ENCODE results near the gene CCDC188. TPM values are rescaled to one million over a fixed set of nuclear protein-coding genes. Genes with fewer than 3 reads are reported as not detected.

CCDC188 gene
- total RNA-seq, 1 experiment from 2014 or later, result not detected

DNA sequence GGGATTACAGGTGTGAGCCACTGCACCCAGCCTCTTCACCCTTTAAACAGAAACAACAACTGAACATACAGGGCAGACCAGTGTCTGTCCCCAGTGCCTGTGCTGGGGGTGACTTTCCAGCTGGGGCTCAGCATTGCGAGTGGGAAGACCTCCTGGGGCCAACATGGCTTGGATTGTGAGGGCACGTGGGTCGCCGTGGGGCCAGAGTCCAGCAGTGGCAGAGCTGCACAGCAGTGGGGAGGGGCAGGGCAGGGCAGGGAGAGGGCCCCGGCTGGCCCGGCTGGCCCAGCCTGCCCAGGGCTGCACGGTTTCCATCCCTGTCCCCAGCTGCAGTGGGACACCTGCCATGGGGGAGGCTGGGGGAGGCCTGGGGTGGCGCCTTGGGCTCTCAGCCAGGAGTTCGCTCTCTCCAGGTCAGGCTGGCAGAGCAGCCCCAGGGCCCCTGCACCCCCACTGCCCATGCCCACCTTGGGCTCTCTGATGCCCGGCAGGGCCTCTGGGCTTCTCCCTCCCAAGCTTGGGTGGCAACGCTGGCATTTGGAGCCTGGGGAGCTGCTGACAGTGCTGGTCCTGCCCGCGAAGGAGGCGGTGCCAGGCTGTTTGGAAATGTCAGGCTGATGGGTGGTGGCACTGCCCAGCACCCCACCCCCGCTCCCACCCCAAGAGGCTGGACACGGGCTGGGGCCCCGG is 30.5 kb upstream of the CCDC188 start:
- no peaks in the 10 kb centered on the region for H4K20me1 ChIP-seq (ENCODE audit: insufficient read depth, low read depth, low read length)
- no peak for DNase-seq
- H3K4me2 ChIP-seq (ENCODE audit: low read depth, low read length, poor library complexity, severe bottlenecking), result no peak overlapping the region

DNA sequence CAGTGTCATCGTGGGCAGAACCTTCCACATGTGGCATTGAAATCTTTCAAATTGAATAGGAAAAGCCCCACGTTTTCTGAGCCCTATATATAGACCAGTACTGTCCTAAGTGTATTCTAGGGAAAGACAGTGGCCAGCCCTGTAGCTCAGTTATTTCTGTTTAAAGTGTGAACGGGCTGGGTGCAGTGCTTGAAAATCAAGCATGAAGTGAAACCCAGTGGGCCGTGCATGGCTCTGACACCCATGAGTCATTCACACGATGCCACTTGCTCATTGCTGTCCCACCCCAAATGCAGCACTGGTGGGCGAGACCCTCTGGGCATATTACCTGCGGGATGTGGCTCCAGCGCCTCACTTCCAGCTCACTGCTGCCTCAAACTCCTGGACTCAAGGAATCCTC is 29.8 kb upstream of the CCDC188 start:
- Histone ChIP-seq H3K36me3 (ENCODE audit: insufficient read depth, low read length) (no peaks in the 10 kb centered on the region), H3K79me2 (ENCODE audit: low read length) (no peaks in the 10 kb centered on the region), H2AFZ (ENCODE audit: low read length) (no peak overlapping the region), H3K27ac (ENCODE audit: low read length) (no peak overlapping the region), H3K9ac (ENCODE audit: low read length) (no peak overlapping the region), H3K27me3 (ENCODE audit: low read length) (no peaks in the 10 kb centered on the region), H3K4me1 (ENCODE audit: low read length) (peaks cover 9% of the 10 kb centered on the region), H3K9me2 (replicated peaks; ENCODE audit: insufficient read depth, low read length) (no peaks in the 10 kb centered on the region), H3K9me3 (ENCODE audit: low read length) (no peaks in the 10 kb centered on the region), H4K20me1 (ENCODE audit: insufficient read depth, low read depth, low read length) (no peaks in the 10 kb centered on the region), H3K4me3 (ENCODE audit: low read length) (no peak overlapping the region), H3K4me2 (ENCODE audit: low read depth, low read length, poor library complexity, severe bottlenecking) (no peak overlapping the region)
- DNase-seq, result no peak

More for the DNA sequence above, 30.5 kb upstream of the CCDC188 start:
- Histone ChIP-seq H3K79me2 (ENCODE audit: low read length) (no peaks in the 10 kb centered on the region), H3K9me2 (replicated peaks; ENCODE audit: insufficient read depth, low read length) (no peaks in the 10 kb centered on the region), H3K36me3 (ENCODE audit: insufficient read depth, low read length) (no peaks in the 10 kb centered on the region), H3K9ac (ENCODE audit: low read length) (no peak overlapping the region), H3K4me1 (ENCODE audit: low read length) (peaks cover 9% of the 10 kb centered on the region), H3K27ac (ENCODE audit: low read length) (no peak overlapping the region), H3K27me3 (ENCODE audit: low read length) (no peaks in the 10 kb centered on the region), H3K4me3 (ENCODE audit: low read length) (no peak overlapping the region), H3K9me3 (ENCODE audit: low read length) (no peaks in the 10 kb centered on the region), H2AFZ (ENCODE audit: low read length) (no peak overlapping the region)

DNA sequence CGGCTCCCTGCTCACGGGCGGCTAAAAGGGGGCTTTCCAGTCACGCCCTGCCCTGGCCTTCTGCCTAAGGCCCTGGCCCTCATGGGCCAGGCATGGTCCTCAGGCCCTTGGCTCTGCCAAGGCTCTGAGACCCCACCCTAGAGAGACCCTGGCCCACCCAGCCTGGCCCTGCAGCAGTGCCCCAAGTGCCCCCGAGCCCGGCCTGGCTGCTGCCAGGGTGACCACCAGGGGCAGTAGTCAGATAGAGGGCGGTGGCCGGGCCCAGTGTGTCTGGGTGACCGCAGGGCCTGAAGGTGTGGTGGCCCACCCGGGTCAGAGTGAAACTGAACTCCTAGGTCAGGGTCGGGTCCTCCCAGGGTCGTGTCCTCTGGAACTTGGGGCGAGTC is 29.4 kb upstream of the CCDC188 start:
- DNase-seq, result no peak
- H3K9ac ChIP-seq (ENCODE audit: low read length), result no peak overlapping the region
- H3K9me2 ChIP-seq (replicated peaks; ENCODE audit: insufficient read depth, low read length), result no peaks in the 10 kb centered on the region
- no peaks in the 10 kb centered on the region for H4K20me1 ChIP-seq (ENCODE audit: insufficient read depth, low read depth, low read length)
- no peak overlapping the region for H3K27ac ChIP-seq (ENCODE audit: low read length)
- no peaks in the 10 kb centered on the region for H3K79me2 ChIP-seq (ENCODE audit: low read length)
- H3K4me2 ChIP-seq (ENCODE audit: low read depth, low read length, poor library complexity, severe bottlenecking), result no peak overlapping the region
- H3K4me1 ChIP-seq (ENCODE audit: low read length), result peaks cover 9% of the 10 kb centered on the region
- H3K9me3 ChIP-seq (ENCODE audit: low read length), result no peaks in the 10 kb centered on the region
- H3K4me3 ChIP-seq (ENCODE audit: low read length), result no peak overlapping the region
- no peaks in the 10 kb centered on the region for H3K27me3 ChIP-seq (ENCODE audit: low read length)
- no peak overlapping the region for H2AFZ ChIP-seq (ENCODE audit: low read length)
- H3K36me3 ChIP-seq (ENCODE audit: insufficient read depth, low read length), result no peaks in the 10 kb centered on the region

DNA sequence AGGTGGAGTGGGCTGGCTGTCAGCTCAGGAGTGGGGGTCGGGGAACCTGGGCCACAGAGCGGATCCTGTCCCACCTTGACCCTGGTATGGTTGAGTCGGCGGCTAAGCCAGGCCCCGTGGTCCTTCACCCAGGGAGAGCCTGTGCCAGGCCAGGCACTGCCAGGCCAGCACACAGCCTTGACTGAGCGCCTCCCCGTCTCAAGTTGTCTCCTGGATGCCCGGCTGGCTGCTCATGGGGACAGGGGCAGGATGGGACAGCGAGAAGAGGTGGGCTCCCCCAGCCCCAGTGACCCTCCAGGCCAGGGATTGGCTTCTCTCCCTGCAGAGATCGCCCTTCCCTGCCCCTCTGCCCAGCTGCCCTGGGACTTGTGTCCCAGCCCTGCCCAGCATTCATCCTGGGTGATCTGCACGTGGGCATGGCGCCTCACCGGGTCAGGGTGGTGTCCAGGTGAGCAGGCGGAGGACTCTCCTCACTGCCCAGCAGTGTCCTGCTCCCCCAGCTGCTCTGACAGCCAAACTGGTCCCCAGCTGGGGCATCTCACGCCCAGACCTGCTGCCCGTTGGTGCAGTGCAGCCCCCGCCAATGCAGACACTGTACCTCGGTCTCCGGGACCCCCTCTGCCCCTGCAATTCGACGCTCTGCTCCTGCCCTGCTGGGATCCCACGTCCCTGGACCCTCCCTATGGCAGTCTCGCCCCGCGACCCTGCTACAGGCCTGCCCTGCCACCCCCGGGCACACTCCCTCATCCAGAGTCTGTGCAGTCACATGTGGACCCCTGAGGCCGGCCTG is 28.8 kb upstream of the CCDC188 start:
- Histone ChIP-seq H3K36me3 (ENCODE audit: insufficient read depth, low read length) (no peaks in the 10 kb centered on the region), H3K9me3 (ENCODE audit: low read length) (no peaks in the 10 kb centered on the region), H3K27ac (ENCODE audit: low read length) (no peak overlapping the region), H3K9ac (ENCODE audit: low read length) (no peak overlapping the region), H3K4me2 (ENCODE audit: low read depth, low read length, poor library complexity, severe bottlenecking) (no peak overlapping the region), H3K9me2 (replicated peaks; ENCODE audit: insufficient read depth, low read length) (no peaks in the 10 kb centered on the region), H4K20me1 (ENCODE audit: insufficient read depth, low read depth, low read length) (no peaks in the 10 kb centered on the region), H3K79me2 (ENCODE audit: low read length) (no peaks in the 10 kb centered on the region), H3K27me3 (ENCODE audit: low read length) (no peaks in the 10 kb centered on the region), H2AFZ (ENCODE audit: low read length) (no peak overlapping the region), H3K4me1 (ENCODE audit: low read length) (peaks cover 9% of the 10 kb centered on the region), H3K4me3 (ENCODE audit: low read length) (no peak overlapping the region)
- no peak for DNase-seq

DNA sequence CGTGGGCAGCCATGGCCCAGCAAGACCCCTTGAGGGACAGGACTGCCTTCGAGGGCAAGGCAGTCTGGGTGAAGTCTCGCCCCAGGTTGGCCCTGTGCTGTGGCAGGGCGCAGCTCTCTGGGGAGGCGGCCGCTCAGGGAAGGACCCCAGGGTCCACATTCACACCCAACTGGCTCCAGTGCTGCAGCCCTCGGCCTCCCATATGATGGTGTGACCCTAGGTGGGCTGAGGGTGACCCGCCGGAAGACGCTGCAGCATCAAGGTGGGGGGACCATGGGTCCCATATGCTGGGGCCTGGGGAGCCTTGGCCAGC is 28.0 kb upstream of the CCDC188 start:
- Histone ChIP-seq H3K79me2 (ENCODE audit: low read length) (no peaks in the 10 kb centered on the region), H2AFZ (ENCODE audit: low read length) (no peak overlapping the region), H4K20me1 (ENCODE audit: insufficient read depth, low read depth, low read length) (no peaks in the 10 kb centered on the region), H3K9me3 (ENCODE audit: low read length) (no peaks in the 10 kb centered on the region), H3K4me1 (ENCODE audit: low read length) (peaks cover 9% of the 10 kb centered on the region), H3K27ac (ENCODE audit: low read length) (no peak overlapping the region), H3K9me2 (replicated peaks; ENCODE audit: insufficient read depth, low read length) (no peaks in the 10 kb centered on the region), H3K27me3 (ENCODE audit: low read length) (no peaks in the 10 kb centered on the region), H3K4me2 (ENCODE audit: low read depth, low read length, poor library complexity, severe bottlenecking) (no peak overlapping the region), H3K9ac (ENCODE audit: low read length) (no peak overlapping the region), H3K4me3 (ENCODE audit: low read length) (no peak overlapping the region), H3K36me3 (ENCODE audit: insufficient read depth, low read length) (no peaks in the 10 kb centered on the region)
- no peak for DNase-seq

DNA sequence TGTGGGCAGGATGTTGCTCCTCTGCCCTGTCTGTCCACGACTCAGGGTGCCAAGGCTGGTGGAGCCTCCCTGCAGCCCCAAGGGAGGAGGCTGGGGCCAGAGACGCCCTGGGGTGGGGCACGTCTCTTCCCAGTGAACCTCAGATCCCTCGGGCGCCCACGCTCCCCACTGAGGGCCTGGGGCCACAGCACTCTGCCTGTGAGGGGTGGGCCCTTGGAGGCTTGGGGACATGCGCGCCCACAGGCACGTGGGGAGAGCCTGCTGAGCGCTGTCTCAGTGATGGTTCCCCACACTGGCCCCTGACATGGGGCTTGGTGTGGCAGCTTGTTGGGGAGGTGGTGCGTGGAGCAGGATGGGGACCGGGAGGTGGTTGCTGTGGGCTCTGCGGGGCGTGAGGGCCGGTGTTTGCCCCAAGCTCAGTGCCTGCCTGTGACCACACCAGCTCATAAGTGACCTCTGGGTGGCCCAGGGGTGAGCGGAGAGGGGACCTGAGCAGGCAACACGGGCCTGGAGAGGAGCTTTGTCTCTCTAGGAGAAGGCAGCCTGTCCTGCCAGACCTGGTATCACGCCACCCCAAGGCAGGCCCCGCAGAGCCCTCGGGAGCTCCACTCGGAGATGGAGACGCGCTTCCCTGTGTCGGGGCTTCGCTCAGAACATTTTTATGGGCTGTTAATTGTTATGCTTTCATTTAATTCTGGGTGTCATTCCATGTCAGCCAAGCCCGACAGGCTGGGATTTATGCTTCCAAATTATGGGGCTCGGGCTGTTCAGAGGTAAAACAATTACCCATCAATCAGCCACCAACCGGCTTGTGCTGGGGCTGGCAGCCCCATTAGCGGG is 27.4 kb upstream of the CCDC188 start:
- Histone ChIP-seq H3K4me2 (ENCODE audit: low read depth, low read length, poor library complexity, severe bottlenecking) (no peak overlapping the region), H3K36me3 (ENCODE audit: insufficient read depth, low read length) (no peaks in the 10 kb centered on the region), H3K9me3 (ENCODE audit: low read length) (no peaks in the 10 kb centered on the region), H3K9me2 (replicated peaks; ENCODE audit: insufficient read depth, low read length) (no peaks in the 10 kb centered on the region), H3K79me2 (ENCODE audit: low read length) (no peaks in the 10 kb centered on the region), H3K9ac (ENCODE audit: low read length) (no peak overlapping the region), H3K27me3 (ENCODE audit: low read length) (no peaks in the 10 kb centered on the region), H3K4me3 (ENCODE audit: low read length) (no peak overlapping the region), H3K27ac (ENCODE audit: low read length) (no peak overlapping the region), H3K4me1 (ENCODE audit: low read length) (peaks cover 9% of the 10 kb centered on the region), H4K20me1 (ENCODE audit: insufficient read depth, low read depth, low read length) (no peaks in the 10 kb centered on the region), H2AFZ (ENCODE audit: low read length) (no peak overlapping the region)
- DNase-seq, result no peak

DNA sequence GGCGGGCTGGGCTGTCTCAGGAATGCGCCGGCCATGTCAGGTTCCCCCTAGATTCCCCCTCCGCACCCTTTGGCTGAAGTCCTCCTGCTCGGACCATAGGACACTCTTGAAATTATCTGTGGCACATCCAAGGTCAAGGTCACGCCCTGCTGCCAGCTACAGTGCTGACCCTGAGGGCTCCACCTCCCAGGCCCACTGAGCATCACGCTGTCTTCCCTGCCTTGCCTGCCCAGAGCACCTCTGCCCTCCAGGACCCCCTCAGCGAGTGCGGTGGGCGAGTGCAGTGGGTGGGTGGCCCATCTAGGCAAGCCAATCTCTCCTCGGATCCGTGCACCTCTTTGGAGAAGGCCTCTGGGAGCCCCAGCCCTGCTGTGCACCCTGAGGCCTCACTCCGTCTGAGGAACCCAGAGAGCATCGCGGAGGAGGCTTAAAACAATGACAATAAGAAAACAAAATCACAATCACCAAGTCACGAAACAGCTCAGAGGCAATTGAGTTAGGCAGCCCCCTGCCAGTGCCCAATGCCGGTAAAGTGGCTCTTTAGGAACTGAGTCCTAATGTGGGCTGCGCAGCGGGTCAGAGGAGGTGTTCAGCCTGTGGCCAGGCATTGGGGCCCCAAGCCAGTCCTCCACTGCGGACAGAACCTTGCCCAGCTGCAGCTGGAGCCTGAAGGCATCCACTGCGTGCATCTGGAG is 26.5 kb upstream of the CCDC188 start:
- no peak overlapping the region for H2AFZ ChIP-seq (ENCODE audit: low read length)
- no peaks in the 10 kb centered on the region for H3K9me3 ChIP-seq (ENCODE audit: low read length)
- H3K79me2 ChIP-seq (ENCODE audit: low read length), result no peaks in the 10 kb centered on the region

More for the DNA sequence above, 26.5 kb upstream of the CCDC188 start:
- peaks cover 9% of the 10 kb centered on the region for H3K4me1 ChIP-seq (ENCODE audit: low read length)
- H3K36me3 ChIP-seq (ENCODE audit: insufficient read depth, low read length), result no peaks in the 10 kb centered on the region
- H3K9me2 ChIP-seq (replicated peaks; ENCODE audit: insufficient read depth, low read length), result no peaks in the 10 kb centered on the region
- H3K4me2 ChIP-seq (ENCODE audit: low read depth, low read length, poor library complexity, severe bottlenecking), result no peak overlapping the region
- H4K20me1 ChIP-seq (ENCODE audit: insufficient read depth, low read depth, low read length), result no peaks in the 10 kb centered on the region
- no peak for DNase-seq
- H3K27ac ChIP-seq (ENCODE audit: low read length), result no peak overlapping the region
- H3K4me3 ChIP-seq (ENCODE audit: low read length), result no peak overlapping the region
- no peak overlapping the region for H3K9ac ChIP-seq (ENCODE audit: low read length)
- H3K27me3 ChIP-seq (ENCODE audit: low read length), result no peaks in the 10 kb centered on the region
